HS-5 (cell line): ENCODE results near the gene CSH2.
"Not testable (repeated sequence)": the region's sequence is repeated elsewhere in the genome, so short reads cannot be mapped to it uniquely, and the experiment has no call there.

Source experiments
- DNase-seq: peaks from one replicate; pipeline ENCODE4 v3.0.0-alpha.2; 2012; ENCODE audit warnings: low read depth

The CSH2 gene

DNA sequence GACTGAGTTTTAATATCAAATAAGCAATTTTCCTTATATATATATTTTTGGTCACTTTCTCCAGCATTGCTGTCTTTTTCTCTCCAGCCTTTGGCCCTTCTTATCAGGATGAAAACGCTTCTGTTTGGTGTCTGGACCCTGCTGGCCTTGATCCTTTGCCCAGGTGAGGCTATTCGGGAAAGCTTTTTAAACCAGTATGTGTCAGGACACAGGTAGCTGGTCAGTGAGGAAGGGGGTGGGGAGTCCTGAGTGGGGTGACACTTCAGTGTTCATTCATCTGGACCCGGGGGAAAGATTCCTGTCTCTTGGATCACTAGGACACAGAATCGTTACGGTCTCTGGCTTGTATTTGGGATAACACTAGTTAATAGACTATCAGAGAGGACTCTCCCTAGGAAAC, 18.8 kb downstream of the CSH2 start:
- no peak for DNase-seq

DNA sequence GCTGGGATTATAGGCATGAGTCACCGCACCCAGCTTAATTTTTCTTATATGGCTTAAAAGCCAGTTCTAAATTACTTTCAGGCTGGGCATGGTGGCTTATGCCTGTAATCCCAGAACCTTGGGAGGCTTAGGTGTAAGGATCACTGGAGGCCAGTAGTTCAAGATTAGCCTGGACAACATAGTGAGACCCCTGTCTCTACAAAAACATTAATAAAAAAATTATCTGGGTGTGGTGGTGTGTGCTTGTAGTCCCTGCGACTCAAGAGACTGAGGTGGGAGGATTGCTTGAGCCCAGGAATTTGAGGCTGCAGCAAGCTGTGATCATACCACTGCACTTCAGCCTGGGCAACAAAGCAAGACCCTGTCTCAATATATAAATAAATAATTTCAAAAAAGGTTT, 20.2 kb downstream of the CSH2 start:
- DNase-seq, result no peak

DNA sequence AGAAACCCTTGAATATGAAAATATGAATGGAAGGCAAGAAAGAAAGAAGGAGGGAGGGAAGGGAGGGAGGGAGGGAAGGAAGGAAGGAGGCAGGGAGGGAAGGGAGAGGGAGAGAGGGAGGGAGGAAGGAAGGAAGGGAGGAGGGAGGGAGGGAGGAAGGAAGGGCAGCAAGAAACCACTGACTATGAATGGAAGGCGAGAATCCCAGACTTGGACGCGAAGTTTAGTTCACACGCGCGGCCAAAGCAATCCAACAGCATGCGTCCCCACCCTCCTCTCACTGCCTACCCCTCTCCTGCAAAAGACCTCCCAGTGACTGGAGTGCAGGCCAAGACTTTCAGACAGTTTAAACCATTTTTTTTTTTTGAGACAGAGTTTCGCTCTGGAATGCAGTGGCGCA, 23.1 kb downstream of the CSH2 start:
- DNase-seq, result no peak

DNA sequence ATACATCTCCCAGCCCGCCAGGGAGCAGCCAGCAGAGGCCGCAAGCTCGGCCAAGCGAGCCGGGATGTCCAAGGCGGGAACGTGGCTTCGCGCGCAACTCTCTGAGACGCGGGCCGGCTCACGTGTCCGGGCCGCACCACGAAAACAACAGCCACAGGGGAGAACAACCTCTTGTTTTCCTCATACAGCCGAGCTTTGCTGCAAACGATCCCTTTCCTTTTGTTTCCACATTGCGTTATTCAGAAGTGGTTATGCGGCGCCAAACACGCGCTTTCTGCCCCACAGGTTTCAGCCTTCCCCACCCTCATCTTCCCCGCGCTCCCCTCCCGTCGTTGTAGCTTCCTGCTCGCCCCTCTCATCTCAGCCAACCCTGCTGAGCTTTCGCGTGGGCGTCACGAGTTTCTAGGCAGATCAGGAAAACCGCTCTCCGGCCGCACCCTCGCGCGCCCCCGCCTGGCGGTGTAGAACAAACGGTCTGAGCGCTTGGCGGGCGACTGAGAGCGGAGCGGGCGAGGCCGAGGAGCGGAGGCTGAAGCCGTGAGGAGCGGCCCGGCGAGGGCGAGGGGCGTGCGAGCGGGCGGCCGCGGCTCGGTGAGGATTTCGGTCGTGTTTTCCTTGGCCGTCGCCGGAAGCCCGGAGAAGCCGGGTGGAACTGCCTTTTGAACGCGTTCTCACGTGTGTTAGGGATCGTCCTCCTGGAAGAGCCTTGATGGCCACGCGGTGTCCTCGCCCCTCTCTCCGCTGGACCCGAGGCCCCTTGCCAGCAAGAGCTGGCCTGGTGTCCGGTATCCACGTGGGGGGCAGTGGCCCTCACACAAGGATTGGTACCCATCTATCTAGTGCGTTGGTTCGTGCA, 24.4 kb downstream of the CSH2 start:
- DNase-seq, result peak; percentile 93

DNA sequence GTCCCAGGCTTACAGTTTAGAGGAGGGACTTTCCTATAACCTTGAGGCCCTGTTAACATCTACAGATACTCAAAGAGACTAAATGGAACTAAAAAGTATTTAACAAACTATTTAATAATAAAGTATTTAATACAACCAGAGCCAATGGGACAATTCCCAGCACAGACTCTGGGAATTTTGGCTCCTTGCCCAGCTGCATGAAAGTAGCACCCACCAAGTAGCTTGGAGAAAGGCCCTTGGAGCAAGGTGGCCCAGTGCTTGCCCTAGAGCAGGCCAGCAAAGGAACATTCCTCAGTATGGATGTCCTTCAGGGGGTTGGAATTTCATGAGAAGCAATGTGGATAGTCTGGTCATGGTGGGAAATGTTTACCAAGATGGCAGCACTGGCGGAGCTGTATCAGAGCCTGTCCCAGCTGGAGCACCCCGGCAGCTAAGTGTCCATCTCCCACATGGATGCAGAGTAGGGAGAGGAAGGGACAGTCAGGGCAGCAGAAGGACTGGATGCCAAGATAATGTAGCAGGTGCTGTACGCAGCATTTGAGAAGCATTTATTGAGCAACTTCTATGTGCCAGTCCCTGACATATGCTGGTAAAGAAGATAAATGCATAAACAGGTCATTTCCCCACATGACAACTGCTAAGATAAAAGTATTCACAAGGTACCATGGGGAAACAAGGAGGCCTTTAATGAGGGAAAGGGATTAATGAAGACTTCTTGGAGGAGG, 25.8 kb downstream of the CSH2 start:
- DNase-seq, result no peak

DNA sequence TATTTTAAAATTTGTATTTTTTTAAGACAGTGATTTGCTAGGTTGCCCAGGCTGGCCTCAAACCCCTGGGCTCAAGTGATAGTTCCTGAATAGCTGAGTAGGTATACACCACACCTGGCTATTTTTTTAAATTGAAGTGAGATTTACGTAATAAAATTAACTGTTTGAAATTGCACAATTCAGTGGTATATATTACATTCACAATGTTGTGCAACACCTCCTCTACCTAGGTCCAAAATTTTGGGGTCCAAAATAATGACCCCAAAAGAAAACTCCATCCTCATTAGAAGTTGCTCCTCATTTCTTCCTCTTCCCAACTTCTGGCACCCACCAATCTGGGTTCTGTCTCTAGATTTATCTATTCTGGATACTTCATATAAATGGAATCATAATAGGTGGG, 28.0 kb downstream of the CSH2 start:
- DNase-seq, result no peak

DNA sequence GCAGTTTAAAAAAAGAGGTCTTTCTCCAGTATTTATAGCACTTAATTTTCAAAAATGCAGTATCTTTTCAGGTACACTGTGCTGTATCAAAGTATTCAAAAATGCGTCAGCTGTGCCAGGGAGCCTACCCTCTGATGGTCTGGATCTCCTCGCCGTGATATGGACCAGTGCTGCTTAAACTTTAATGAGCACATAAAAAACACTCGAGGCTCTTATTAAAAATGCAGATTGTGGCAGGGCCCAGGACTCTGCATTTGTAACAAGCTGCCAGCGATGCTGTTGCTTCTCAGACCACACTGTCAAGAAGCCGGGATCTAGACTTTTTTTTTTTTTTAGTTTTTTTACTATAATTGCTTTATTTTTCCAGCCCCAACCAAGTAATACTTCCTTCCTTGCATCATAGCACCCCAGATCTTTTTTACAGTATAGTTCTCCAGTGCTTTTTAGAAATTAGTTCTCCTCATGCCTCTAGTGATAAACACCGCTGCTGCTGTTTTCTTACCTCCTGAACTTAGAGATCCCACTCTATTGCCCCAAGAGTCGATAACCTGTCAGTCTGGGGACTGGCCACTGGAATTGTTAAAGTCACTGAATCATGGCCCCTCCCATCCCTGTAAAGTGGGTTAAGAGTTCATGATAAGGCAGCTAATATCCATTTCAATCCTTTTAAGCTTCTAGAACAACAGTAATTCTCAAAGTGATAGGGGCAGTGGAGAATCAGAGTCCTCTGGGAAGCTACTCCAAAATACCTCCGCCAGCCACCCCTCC, 29.4 kb downstream of the CSH2 start:
- DNase-seq, result no peak

DNA sequence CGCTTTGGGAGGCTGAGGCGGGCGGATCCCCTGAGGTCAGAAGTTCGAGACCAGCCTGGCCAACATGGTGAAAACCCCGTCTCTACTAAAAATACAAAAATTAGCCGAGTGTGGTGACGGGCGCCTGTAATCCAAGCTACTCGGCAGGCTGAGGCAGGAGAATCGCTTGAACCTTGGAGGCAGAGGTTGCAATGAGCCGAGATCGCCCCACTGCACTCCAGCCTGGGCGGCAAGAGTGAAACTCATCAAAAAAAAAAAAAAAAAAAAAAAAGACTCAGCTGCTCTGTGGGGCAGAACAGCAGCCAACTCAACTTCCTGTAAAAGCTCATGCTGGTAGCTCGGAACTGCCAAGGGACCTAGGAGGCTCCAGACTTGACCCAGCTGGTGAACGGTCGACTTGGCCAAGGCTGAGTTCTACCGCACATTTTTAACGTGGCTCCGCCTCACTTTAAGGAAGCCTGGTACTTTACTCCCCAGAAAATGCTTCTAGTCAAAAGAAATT, 30.0 kb downstream of the CSH2 start:
- not testable (repeated sequence) for DNase-seq

DNA sequence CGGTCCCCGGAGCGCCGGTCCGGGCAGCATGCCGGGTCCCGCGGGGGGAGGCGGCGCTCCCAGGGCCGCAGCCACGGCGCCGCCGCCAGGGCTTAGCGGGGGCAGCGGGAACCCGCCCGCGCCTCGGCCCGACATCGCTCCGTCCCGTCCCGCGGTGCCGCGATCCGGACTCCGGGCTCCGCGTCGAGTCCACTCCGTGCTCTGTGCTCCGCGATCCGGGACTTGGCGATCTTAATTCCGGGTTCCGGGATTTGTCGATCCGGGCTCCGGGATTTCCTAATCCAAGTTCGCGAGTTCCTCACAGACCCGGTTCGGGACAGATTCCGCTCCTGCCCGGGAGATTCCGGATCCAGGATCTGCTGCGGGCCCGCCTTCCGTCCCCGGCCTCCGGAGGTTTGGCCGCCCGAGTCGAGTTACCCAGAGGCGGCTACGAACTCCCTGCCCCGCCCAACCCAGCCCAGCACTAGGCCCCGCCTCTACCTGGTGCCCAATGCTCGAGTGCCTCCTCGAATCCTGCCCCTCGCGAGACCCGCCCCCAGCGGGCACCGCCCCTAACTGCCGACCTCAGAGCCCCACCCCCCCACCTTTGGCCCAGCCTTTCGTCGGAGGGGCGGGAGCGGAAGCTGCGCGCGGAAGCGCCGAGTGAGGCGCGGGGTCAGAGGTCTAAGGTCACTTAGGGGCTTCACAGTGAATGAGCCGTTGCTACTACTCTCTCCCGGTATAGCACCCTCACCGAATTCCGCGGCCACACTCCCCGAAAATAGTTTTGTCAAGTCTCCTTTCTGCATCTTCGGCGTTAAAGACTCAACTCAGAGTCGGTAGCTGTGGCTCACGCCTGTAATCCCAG, 30.7 kb downstream of the CSH2 start, which contains the start of gene SMARCD2:
SMARCD2 (minus strand) TSS at position 146 of the 847 bp plus-strand sequence; CDS start at position 135, 11 bp downstream.
- peak; percentile 95 for DNase-seq

DNA sequence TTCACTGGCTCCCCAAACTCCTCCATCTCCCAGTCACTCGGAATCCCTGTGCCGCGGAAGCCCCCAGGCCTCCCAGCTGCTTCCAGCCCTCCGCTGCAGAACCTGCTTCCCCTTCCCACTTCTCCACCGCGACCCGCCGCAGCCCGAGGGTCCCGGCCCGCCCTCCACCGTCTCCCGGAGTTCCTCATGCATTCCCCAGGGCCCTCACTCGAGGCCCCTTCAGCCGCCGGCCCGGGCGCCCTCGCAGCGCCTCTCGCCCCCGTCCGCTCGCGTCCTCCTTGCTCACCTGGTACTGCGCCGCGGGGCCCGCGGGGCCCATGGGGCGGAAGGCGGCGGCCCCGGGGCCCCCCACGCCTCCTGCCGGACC, 31.3 kb downstream of the CSH2 start:
- DNase-seq, result no peak

DNA sequence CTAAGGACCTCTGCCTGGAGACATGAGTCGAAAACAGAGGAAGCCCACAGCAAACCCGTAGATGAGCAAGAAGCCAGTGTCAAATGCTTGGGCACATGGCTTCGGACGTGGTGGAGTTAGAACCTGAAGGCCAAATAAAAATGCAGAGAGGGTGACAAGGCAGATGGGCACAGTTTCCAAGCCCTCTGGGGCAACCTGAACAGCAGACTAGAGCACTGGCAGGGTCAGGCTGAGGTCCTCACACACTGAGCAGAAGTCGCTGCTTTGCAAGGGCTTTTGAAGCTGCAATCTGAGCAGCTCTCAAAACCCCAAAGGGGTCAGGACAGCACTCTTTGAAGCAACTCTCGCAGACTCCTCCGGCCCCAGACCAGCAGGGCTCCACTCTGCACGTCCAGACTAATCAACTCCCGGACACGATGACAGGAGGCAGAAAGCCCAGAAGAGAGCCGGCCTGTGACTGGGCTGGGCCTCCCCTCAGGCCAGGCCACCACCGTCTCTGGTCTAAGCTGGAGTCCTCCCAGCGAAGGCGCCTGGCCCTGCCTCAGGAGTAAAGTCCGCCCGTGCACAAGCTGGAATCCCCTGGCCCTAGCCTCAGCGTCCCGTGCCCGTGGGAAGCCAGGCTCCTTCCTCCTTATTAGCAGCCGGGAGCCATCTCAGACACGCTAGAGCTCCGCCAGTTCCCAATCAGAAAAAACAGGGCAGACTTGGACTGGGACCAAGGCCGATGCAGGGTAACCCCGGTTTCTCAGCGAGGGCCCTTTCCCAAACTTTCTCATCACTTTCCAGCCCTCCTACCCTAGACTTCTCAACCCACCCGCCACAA, 31.9 kb downstream of the CSH2 start:
- DNase-seq, result no peak

DNA sequence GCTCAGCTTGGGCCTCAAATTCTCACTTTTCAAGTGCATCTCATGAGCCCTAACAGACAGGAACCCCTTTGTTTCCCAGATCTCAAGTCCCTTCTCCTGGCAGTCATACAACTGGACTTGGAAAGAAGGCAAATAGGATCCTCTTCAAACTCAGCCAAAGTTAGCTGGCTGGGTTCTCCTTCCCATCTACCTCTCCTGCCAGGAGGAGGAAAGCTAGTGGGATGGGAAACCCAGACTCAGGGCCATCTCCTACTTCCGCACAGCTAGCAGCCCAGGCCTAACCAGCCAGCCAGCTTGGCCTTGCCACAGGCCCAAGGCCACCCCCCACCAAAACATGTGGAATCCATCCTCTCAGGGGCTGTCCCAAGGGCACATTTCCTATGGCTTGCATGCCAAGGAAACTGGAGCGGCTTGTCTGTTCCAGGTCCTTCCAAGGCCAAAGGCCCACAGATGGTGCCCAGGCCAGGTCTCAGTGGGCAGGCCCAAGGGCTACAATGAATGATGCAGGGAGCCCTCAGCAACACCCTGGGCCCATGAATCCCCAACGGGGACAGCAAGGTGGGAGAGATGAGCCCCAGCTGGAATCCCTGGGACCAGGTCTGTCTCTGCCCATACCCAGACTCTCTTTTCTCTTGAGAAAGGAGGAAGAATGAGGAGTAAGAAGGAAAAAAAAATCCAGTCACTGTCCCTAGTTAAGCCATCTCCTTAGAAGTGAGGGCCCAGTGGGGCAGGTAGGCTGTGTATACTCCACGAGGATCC, 32.7 kb downstream of the CSH2 start:
- DNase-seq, result no peak

DNA sequence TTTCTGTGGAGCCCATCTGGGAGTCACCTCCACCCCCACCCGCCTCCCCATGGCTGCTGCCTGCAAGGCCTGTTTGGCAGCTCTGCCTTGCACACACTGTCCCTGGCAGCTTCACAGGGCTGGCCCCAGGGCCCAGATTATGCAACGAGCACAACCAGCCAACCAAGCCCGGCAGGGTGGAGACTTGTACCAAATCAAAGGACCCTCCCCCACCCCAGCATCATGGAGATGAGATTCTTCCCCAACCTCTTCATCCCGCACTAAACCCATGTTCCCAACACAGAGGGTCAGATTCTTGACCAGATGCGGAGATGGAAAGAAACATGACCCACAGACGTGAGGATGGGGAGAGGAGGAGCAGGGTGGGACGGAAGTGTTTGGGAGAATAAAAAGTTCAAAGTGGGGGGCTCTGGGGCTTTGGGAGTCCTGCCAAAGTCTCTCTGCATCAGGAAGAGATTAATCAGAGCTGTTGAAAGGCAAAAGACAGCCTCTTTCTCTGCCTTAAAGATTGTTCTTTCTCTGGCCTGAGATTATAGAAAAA, 34.8 kb downstream of the CSH2 start:
- DNase-seq, result no peak

DNA sequence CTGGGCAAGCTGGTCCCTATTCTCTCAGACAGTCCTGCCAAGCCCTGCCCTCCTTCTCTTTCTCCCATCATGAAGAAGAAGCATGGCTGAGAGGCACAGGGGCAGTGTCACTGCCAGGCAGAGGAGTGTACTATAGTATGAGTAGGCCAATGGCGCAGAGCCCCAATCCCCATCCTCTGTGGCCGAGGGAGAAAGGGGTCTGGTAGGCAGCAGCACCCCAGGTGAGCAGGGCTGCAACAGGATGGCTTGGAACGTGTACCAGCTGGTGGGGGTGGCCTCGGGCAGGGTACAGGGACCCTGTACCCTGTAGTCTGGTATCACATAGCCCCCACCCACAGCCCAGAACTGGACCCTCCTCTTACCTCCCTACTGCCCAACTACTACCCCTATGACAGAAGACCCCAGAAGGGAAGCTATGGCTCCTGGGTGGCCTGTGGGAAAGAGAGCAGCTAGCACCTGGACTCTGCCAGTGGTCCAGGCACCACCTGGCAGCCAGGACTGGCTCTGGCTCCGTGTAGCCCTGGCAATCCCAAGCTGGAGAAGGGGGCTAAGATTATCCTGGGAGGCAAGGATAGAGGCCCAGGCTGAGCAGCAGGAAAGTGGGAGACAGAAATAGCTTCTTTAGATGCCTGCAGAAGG, 35.4 kb downstream of the CSH2 start:
- DNase-seq, result no peak

DNA sequence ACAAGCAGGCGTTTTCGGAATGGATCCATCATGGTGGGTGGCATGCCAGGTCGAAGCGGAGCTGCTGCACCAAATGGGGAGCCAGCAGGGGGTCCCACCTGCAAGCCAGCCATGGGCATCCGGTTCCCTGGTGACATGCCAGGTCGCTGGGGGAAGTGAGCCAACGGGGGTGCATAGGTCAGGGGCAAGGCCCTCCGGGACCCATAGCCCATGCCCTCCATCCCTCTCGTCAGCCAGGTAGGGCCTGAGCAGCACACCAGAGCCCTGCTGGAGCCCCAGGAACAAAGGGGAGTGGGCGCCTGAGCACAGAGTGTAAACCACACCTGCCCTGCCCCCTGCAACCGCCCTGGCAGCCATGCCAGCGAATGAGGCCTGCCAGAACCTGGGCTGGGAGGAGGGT, 36.0 kb downstream of the CSH2 start:
- DNase-seq, result no peak

DNA sequence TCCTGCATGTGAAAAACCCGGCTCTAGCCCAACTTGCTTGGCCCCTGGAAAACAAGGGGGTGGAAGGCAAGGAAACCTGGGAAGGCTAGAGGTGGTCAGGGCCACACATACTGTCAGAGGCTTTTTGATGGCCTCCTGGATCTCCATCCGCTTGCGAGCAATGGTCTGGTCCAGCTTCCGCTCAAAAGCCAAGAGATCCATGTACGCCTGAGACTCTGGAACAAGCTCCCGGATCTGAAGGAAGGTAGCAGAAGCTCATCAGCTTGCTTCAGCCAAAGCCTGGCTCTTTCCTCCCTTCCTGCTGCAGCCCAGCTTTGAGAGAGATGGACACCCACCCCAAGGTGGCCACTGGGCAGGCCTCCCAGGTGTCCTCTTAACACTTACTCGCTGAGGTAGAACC, 36.7 kb downstream of the CSH2 start:
- DNase-seq, result no peak

DNA sequence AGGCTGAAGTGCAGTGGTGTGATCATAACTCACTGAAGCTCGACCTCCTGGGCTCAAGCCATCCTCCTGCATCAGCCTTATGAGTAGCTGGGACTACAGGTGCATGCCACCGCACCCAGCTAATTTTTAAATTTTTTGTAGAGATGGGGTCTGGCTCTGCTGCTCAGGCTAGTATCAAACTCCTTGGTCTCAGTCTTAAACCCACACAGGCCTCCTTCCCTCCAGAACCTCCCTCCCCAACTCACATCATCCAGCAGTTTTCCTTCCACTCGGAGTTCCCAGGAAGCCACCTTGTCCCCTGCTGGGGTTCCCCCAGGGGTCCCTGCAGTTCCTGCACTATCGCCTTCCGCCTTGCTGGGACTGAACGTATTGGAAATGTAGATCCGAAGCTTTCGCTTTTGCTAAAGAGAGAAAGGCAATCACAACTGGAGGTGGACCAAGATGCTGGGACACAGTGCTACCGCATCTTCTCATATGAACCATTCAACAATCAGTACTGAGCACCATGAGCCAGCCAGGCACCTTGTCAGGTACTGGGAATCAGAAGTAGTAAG, 38.2 kb downstream of the CSH2 start:
- DNase-seq, result no peak

DNA sequence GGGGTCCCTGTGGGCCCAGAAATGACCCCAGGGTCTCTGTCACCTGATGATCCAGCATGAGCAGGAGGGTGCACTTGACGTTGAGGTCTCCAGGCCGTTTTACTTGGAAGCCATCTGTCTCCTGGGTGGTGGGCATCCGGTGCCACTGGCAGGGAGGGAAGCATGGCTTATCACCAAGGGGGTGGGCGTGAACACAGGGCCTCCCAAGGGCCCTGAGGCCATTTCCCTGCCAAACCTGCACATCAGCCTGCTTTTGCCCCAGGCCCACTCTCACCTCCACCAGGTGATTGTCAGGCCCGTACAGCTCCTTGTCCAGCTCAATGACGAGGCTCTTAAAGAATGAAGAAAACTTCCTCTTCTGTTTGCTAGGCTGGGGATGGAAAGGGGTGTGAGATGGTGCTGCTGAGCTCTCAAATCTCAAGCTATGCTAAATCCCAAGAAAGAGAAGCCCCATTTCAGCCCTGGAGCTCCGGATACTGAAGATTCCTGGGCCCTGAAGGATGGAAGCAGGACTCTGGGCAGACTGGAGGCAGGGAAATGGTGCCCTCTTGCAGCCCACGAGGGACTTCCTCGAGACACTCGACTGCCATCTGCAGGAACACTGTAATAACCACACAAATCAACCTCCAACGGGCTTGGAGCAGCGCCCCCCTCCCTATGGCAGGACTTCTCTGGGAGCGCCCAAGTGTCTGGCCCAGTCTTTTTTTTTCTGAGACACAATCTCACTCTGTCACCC, 38.9 kb downstream of the CSH2 start:
- no peak for DNase-seq
